RCC 7860 (cell line): ENCODE results near the gene RMRP.

Experiments used
- DNase-seq: peaks from one replicate; pipeline ENCODE4 v3.0.0-alpha.2; 2015; ENCODE audit warnings: low spot score
- FAIRE-seq: peaks from 2 replicates; lab custom pipeline; 2012; peaks lifted over from hg19 to GRCh38; lab: Jason Lieb, UNC

Gene RMRP

DNA sequence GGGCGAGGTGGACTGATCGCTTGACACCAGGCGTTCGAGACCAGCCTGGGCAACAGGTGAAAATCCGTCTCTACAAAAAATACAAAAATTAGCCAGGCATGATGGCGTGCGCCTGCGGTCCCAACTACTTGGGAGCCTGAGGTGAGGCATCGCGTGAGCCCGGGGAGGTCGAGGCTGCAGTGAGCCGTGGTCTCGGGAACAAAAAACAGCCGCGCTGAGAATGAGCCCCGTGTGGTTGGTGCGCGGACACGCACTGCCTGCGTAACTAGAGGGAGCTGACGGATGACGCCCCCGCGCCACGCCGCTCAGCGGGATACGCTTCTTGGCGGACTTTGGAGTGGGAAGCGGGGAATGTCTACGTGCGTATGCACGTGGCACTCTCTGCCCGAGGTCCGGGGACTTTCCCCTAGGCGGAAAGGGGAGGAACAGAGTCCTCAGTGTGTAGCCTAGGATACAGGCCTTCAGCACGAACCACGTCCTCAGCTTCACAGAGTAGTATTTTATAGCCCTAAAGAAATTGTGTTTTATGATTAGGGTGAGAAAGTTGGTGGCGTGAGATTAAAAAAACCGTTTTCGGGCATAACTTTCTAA is at the start of gene RMRP:
Gene RMRP, minus strand, starts transcription at position 474 of the 591 bp plus-strand sequence.
- FAIRE-seq (peak; percentile 46), DNase-seq (peak; percentile 98)

DNA sequence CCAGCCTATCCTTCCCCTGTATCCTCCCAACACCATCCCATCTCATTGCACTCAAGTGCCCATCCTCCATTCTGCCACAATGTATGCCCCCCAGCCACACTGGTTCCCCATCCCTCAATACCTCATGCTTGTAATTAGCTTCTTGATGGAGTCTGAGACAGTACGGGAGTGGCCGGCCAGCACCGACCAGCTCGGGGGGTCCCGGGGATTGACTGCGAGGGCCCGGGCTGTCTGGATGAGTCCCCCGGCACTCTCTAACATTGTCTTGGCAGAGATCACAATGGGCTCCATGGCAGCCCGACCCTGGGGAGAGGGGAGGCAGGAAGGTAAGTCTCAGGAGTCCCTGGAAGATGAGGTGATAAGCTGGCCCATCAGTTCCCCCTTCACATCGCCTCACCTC is 49.1 kb upstream of the RMRP start:
- DNase-seq (no peak), FAIRE-seq (no peak)

DNA sequence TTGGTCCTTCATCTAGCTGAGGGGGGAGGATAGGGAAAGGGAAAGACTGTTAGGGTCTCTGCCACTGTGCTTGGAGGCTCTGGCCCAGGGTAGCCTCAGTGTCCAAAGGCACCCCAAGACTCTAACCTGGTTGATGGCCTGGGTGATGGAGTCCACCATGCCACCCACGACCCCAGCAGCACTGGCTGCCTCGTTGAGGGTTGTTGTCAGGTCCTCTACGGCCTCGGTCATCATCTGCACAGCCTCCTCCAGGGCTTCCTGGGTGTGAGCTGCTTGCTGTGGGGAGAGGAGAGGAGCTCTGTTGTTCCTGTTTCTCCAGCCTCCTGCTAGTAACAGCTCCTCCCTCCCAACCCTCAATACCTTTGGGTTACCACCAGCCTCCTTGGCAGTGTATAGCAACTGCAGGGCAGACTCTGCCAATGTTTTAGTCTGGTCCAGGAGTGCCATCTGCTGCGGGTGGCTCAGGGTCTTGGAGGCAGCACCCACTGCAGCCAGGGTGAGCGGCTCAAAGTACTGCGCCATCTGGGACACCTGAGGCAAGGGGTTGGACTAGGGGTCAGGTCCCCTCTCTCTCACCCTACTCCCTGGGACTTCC is 48.1 kb upstream of the RMRP start:
- DNase-seq (no peak), FAIRE-seq (no peak)

DNA sequence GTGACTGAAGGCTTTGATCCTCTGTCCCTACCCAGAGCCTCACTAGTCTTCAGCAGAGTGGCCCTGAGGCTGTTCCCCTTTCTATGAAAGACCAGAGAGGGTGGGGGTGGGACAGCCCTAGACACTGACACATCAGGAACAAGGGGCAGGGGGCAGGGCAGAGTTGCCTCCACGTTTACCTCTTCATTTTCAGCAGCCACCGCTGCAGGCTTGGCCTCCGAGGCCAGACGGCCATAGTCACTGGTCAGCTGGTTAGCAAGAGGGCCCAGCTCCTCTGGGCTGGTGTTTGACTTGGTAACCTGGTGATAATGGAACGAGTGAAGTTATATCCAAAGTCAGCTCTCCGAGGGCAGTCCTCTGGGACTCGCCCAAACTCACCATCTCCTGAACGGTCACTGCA is 47.6 kb upstream of the RMRP start:
- no peak for FAIRE-seq
- no peak for DNase-seq

DNA sequence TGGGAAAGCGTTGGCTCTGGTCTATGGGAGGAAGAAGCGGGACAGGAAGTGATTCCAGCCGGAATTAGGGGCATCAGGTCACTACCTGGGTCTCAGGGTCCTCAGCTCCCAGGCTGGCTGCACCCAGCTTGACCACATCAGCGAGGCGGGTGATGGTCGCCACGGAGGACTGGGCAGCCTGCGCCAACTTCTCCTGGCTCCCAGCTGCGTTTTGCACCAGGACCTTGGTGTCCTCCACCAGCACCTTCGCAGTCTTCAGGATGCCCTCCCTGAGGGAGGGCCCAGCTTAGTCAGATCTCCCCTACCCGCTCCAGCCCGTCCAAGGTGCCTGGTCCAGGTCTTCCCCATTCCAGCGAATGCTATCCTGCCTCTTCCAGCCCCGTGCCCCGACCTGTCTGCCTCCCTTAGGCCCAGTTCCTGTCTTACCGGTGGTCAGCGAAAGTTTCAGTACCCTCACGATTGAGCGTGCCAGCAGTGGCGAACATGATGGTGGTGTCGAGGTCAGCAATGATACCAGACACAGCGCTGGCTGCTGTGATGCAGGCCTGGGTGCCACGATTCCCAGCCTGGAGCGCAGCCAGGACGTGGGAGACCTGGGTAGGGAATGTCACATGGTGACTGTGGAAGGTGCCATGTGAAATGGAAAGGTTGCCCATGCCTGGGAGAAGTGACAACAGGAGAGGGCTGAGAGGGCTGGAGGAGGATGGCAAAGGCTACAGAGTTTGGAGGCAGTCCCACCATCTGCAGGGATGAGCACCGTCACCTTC is 46.3 kb upstream of the RMRP start:
- DNase-seq (no peak), FAIRE-seq (no peak)

DNA sequence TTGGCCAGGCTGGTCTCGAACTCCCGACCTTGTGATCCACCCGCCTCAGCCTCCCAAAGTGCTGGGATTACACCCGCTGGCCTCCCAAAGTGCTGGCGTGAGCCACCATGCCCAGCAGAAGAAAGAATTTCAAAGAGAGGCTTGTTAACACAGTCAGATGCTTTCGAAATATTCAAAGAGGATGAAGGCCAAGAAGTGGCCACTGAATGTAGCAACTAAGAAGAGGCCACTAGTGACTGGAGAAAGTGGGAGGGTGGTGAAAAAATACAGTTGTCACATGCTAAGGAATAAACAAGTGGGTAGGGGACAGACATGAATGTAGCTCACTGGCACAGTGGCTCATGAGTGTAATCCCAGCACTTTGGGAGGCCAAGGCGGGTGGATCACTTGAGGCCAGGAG is 44.9 kb upstream of the RMRP start:
- DNase-seq = no peak
- no peak for FAIRE-seq

DNA sequence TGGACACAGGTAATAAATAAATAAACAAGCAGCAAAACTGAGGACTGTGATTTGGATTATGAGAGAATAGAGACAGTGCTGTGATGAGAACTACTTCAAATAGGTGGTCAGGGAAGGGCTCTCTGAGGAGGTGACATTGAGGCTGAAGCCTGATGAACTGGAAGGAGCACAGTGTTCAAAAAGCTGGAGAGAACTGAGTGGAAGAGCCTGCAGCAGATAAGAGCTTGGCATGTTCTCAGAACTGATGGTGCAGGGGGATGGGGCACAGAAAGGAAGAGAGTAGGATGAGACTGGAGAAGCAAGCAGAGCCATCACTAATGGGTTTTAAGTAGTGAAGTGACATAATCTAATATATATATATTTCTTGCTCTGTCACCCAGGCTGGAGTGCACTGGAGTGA is 43.1 kb upstream of the RMRP start:
- FAIRE-seq = no peak
- DNase-seq = no peak

DNA sequence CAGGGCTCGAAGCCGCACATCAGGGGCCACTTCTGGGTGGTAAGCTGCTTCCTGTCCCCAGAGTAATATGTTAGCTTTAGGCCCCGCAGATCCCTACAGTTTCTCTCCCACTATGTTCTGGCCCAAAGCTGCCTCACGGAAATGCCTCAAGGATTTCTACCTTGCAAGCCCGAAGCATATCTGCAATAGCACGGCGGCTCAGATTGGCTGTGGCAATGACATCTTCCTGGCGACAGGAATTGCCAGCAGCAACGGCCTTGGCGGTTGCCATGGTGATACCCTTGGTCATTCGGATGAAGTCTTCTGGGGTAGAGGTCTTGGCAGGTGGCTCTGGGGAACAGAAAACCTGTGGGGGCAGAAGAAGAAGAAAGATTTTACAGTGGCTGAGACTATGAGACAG is 42.2 kb upstream of the RMRP start:
- no peak for FAIRE-seq

DNA sequence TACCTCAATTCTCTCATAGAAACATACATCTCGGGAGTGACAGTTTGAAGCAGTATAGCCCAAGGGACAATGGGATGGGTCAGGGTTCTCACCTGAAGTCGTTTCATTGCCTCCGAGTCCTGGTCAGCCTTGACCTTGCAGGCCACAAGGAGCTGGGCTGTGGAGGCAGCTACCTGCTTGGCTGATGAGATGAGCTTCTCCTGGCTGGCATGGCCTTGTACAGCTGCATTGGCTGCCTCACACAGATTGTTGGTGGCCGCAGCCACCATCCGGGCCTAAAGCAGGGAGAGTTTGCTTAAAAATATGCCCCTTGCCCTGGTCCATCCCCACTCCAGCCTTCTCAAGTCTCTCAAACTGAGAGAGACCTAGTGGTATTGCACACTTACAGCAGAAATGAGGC is 40.4 kb upstream of the RMRP start:
- no peak for FAIRE-seq
- no peak for DNase-seq

More for the DNA sequence above, 42.2 kb upstream of the RMRP start:
- no peak for DNase-seq

DNA sequence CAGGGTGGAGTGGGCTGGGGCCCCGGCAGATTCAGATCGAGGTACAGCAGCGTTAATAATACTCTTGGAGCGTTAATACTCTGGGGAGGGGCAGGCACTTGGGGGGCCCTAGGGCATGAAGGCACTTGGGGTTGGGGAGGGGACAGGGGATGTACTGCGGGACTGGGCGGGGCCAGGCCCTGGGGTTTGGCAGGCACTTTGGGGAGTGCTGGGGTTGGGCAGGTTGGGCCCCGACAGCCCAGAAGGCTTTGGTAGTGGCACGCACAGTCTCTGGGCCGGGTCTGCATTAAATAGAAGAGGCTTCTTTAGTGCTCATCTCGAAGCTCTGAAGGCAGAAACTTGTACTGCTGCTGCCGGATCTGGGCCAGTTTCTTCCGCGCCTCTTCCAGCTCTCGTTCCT is 39.7 kb upstream of the RMRP start:
- FAIRE-seq (no peak), DNase-seq (no peak)

DNA sequence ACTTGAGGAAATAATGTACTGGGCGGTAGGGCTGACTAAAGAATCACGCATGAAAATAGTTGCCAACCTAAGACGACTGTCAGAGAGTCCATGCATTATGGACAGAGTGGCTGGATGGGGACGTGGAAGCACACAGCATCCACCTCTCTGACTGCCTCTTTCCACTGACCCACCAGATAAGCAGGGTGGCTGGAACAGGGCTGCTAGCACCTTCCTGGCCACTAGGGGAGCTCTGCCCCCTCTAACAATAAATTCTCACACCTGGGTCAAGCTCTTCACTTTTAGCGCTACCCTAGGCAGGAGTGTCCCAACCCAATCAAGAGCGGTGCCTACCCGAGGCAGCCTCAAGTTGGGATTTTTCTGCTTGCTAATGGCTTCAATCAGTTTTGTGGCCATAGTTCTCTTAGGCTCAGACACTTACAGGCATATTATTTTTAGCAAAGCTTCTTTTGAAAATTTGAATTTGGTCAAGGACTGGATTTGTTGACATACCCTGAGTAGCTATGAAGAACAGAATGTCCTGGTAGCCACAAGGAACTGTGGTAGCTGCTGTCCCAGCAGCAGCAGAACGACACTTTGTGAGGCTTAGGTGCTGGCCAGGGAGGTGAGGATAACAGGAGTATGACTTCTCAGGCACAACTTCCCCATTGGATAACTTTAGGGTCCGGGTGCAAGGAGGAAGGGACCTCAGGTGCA is 38.8 kb upstream of the RMRP start:
- DNase-seq = peak; percentile 29
- no peak for FAIRE-seq

DNA sequence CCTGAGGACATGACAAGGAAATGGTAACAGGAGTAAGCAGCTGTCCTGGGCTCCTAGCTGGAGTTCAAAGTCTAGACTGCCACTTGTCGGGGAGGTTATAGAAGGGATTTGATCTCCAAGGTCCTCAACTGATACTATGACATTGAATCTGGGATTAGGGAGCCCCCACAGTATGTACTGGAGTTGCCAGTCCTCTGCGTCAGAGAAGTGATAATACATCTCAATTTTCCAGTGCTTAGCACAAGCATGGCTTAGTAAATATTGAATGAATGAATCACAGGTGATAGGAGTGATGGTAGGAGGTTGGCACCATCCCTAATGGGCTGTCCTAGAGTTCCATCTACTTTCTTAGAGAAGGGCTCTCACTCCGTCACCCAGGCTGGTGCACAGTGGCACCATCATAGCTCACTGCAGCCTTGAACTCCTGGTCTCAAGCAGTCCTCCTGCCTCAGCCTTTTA is 38.2 kb upstream of the RMRP start:
- no peak for FAIRE-seq
- no peak for DNase-seq

DNA sequence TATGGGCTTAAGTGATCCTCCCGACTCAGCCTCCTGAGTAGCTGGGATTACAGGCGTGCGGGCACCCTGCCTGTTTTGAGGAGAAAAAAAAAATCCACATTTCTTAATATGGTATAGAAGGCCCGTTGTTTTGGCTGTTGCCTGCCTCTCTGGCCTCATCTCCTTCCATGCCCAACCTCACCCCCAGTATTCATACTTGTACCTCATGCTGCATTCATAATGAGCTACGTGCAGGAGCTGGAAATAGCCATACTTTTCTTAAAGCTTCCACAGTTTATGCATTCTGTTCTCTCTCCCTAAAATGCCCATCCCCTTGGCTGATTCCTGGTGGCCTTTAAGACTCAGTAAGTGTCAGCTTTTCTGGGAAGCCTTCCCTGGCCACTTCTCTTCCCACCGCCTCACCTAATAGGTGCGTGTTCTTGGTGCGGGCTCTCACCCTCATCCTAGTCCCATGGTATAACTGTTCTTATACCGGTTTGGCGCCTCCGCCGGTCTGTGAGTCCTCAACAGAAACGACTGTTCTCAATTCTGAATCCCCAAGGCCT is 34.0 kb upstream of the RMRP start:
- no peak for FAIRE-seq
- DNase-seq = no peak

DNA sequence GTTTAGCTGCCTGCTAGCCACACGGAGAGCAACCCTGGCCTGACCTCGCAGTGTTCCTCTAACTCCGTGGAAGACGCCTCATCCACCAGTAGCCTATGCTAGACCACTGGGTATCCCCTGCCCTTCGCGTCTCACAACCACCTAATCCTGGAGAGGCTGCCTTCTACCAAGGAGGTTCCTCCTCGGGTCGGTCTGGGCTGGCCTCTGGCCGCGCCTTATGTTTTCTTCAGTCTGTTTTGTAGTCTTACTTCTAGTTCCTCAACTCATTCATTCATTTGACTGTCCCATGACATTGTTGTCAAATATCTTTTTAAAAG is 33.5 kb upstream of the RMRP start:
- DNase-seq (no peak), FAIRE-seq (no peak)

DNA sequence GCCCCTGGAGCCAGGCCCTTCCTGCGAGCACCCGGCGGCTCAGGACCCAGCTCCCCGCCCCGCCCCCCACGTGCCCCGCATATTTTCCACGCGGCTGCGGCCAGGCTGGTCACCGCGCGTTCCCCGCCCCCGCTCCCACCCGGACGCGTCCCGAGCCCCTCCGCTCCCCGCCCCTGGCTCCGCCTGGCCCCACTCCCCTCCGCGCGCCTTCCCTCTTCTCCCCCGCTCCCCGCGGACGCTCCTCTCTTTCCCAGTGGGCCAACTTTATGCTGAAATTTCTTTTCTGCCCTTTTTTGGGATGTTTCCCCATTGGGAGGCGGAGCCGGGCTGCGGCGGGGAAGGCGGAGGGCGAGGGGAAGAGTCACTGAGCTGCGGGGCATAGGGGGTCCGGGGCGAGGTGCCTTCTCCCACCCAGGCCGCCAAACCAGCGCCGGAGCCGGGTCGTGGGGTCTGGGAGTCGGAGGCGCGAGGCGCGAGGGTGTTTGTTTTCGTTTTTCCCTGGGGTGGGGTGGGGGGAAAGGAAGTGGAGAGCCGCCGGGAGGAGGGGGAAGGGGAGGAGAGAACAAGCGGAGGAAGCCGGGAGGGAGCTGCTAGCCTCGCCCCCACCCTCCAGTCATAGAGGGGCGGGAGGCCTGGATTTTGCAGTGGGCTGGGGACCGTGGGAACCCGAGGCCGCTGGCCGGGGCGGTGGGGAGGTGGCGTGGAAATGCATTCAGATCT is 33.0 kb upstream of the RMRP start:
- FAIRE-seq = no peak
- DNase-seq = no peak

DNA sequence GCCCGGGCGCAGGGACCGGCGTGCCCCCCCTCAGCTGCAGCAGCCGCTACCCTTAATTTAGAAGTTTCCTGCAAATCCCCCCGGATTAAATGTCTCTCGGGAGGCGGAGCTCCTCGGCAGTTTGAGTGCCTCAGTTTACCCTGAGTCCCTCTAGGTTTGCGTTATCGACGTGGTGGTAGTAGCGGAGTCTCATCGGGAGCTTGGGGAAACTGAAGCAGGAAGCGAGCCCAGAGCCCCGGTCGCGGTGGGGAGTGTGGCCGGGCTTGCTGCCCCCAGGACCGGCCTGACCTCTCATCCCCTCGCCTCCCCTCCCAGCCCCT is 32.4 kb upstream of the RMRP start:
- DNase-seq = no peak
- FAIRE-seq = no peak

DNA sequence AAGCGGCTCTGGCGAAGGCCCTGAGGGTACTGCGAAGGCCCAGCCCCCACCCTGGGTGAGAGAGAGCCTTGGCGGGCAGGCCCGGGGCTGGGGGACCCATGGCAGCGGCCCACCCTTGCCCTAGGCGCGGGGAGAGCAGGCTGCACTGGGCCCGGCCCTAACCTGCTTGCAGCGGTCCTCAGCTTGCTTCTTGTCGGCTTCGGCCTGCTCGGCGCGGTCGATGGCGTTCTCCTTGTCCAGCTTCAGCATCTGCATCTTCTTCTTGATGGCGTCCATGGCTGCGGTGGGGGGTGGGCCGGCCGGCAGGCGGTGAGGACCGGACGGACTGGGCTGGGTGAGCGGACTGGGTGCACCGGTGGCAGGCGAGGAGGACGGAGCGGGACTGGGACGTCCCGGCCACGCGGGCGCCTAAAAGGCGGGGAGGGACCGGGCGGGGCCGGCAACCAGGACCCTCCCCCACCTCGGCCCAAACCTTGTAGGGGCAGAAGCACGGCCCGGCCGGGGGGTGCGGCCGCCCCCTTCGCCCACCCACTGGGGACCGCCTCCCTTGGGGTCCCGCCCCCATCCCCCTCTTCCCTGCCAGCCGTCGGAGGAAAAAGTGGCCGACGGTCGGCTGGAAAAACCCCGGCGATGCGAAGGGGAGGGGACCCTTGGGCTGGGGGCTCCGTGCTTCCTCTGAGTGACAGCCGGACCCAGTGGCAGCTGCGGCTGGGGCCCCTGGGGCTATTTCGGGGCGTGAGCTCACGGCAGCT is 31.9 kb upstream of the RMRP start, which contains the start of gene TPM2:
Gene TPM2, minus strand, starts transcription at position 384 of the 752 bp plus-strand sequence. Its CDS starts 108 bp downstream, at position 276.
- DNase-seq = no peak
- no peak for FAIRE-seq

DNA sequence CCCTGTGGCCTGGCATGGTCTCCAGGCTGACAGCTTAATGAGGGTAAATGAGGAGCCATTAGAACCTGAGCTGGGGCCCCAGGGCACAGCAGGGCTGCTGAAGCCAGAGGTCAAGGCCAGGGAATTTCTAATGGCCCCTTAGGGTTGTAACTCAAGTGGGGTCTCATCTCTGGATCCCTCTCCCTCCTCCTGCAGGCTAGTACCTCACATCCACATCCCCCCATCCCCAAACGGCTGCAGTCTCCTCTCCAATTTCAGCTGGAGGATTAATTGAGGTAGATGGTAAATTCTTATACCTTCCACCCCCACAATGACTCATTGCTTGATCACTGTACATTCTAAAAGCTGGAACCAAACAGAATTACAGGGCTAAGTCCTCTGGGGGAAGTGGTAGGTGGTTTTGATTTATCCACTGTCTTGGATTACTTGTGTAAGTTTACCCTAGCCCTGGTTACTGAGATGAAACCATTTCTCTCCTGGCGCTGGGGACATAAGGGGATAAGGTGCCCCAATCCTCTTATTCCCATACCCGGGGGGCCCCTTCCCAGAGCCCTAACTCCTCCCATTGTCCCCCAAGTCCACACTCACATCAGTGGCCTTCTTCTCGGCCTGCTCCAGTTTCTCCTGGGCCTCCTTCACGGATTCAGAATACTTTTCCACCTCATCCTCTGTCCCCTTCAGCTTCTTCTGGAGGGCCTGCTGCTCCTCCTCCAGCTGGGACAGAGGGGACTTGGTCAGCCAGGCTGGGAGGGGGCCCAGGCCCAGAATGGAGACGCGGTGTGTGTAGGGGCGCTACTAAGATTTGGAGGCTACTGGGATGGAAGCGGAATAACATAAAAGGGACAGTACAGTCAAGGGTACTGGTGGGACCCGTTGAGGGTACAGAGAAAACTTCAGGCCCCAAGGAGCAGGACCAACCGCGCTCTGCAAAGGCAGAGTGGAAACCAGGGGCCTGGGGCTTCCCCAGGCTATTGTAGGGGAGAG is 31.0 kb upstream of the RMRP start:
- DNase-seq (peak; percentile 78), FAIRE-seq (peak; percentile 86)

DNA sequence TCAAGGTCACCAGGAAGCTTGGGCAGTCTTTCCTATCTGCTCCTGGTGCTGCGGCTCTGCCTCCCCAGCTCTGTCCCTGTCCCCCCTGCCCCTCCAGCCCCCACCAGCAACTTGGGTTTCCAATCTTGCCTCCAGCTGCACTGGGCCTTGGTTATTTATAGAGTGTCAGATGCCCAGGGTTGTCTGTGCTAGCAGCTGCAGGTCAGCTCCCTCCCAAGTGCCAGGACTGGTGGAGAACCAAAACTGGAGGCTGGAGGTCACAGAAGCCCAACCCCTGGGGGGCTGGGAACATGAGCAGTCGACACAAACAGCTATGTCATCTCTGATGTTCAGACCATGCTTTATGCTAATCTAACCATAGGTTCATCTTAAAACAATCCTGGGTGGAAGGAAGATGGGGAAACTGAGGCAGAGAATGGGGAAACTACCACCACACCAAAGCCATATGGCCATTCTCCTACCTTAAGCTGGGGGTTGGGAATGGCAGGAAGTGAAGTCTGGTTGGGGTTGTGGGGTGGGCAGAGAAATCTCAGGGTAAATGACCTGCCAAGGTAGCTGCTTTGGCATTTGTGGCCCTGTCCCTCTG is 30.2 kb upstream of the RMRP start:
- no peak for FAIRE-seq

More for the DNA sequence above, 30.2 kb upstream of the RMRP start:
- no peak for DNase-seq
